Measurements from ENCODE around the gene RNF223.
"Not testable (repeated sequence)": the region's sequence is repeated elsewhere in the genome, so short reads cannot be mapped to it uniquely, and the experiment has no call there.

Gene RNF223

DNA sequence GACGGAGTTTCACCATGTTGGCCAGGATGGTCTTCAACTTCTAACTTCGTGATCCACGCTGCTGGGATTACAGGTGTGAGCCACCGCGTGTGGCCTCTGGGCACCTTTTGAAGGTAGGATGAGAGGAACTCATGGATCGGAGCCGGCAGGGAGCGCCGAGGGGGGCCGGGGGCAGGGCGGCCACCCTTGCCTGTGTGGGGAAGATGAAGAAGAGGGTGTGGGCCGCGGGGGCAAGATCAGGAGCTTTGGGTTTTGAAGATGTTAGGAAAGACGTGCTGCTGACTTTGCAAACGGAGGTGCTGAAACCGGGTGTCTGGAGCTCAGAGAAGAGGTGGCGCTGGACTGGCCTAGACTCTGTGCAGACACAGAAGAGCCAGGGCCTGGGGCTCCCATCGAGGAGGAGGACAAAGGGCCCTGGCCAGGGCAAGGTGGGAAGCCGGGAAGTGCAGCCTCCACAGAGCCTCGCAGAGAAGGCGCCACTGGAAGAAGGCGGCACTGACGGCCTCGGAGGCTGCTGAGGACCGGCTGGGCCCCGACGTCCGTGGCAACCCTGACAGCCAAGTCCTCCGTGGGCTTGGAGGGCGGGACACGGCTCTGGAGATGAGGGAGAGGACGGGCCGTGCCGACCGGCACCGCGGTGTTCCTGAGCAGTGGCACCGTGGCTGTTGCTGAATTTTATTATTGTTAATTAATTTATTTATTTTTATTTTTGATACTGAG lies 13.7 kb downstream of the RNF223 start:
- DNase-seq (ENCODE audit: low spot score), result no peak

DNA sequence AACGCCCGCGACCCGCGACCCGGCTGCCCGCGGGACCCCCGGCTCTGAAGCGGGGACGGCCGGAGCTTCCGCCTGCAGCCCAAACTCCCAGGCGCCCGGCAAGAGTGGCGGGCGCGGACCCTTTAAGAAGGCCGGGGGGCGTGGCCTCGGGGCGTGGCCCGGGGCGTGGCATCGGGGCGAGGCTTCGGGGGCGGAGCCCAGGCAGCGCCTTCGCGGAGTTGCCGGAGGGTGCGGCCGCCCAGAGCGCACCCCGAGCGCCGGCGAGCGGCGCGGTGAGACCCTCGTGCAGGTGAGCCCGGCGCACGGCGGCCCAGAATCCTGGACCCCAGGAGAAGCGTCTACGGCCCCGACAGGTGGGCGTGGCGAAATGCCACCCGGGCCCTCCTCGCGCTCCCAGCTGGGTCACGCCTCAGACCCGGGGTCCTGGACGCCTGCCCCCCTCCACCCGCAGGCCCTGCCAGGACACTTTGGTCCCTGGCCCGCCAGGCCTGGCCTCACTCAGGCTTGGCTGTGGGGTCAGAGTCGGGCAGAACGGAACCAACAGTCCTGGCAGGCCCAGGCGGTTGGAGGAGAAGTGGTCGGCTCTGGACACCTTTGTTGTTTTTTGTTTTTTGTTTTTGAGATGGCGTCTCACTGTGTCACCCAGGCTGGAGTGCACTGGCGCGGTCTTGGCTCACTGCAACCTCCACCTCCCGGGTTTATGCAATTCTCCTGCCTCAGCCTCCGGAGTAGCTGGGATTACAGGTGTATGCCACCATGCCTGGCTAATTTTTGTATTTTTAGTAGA lies 14.4 kb downstream of the RNF223 start:
- DNase-seq (ENCODE audit: low spot score), result no peak

DNA sequence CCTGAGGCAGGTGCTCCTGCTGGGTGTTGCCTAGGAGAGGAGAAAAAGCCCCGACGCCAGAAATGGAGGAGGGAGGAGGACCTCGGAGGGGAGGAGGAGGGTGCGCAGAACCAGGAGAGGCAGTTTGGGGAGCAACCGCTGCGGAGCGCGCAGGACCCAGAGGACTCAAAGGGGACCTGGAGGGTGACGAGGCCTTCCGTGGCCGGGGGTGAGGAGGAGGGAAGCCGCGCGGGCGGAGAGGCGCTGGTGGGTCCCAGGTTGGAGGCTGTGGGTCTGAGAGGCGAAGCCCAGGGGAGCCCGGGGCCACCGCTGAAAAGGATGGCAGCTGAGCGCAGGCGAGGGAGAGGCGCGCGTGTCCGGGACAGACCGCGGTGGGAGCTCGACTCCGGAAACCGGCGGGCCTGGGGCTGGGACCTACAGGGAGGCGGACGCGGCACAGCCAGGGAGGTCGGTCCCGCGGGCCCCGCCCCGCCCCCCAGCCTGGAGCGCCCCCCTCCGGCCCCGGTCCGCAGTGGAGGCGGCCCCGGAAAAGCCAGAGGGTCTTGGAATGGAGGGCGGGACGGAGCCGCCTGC lies 15.1 kb downstream of the RNF223 start:
- DNase-seq (ENCODE audit: low spot score), result no peak

DNA sequence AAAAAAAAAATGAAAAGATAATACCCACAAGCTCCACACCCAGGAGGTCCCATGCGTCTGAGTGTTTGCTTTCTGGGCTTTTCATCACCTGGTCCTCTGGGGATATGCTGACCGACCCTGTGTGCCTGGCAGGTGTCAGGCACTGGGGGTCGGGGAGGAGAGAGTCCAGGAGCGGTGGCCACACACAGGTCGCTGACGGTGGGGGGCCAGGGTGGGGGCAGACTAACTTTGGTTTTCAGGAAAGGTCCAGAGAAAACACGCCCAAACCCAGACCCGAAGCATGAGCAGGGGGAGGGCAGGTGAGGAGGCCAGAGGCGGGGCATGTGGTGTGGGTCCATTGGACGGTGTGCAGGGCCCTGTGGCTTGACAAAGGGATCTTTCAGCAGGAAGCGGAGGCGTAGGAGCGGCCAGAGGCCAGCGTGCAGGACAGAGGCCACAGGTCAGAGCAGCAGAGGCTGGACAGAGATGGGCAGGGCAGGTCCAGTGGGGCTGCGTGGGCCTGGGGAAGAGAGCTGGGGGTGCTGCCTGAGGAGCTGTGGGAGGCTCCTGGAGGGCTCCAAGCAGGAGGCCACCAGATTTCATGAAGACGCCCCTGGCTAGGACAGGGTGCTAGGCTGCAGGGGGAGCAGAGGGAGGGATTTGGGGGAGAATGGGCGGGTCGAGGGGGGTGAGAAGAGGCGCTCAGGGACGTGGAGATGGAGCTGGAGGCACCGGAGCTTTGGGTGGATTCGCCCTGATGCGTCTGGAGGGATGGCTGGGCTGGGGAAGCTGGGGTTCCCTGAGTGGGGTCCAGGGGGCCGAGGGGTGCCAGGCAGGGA lies 15.8 kb downstream of the RNF223 start:
- DNase-seq (ENCODE audit: low spot score), result no peak

DNA sequence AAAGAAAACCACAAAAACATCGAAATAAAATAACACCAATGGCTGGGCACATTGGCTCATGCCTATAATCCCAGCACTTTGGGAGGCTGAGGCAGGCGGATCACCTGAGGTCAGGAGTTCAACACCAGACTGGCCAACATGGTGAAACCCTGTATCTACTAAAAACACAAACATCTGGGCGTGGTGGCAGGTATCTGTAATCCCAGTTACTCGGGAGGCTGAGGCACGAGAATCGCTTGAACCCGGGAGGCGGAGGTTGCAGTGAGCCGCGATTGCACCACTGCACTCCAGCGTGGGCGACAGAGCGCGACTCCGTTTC lies 16.4 kb downstream of the RNF223 start:
- DNase-seq (ENCODE audit: low spot score), result not testable (repeated sequence)

DNA sequence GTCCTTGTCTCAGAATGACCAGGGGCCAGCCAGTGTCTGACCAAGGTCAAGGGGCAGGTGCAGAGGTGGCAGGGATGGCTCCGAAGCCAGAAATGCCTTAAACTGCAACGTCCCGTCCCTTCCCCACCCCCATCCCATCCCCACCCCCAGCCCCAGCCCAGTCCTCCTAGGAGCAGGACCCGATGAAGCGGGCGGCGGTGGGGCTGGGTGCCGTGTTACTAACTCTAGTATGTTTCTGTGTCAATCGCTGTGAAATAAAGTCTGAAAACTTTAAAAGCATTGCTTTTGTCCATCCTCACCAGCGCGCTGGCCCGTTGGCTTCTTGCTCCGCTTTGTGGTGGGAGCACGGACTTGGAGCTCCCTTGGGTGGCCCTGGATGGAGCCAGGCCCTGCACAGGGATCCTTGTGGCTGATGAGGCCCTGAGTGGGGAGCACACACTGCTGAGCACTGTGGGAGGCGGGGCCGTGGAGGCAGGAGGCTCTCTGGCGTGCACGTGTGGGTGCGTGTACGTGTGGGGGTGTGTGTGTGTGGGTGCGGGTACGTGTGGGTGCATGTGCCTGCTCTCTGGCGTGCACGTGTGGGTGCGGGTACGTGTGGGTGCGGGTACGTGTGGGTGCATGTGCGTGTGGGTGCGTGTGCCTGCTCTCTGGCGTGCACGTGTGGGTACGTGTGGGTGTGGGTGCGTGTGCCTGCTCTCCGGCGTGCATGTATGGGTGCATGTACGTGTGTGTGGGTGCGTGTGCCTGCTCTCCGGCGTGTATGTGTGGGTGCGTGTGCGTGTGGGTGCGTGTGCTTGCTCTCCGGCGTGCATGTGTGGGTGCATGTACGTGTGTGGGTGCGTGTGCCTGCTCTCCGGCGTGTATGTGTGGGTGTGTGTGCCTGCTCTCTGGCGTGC lies 18.0 kb downstream of the RNF223 start:
- no peak for DNase-seq (ENCODE audit: low spot score)

DNA sequence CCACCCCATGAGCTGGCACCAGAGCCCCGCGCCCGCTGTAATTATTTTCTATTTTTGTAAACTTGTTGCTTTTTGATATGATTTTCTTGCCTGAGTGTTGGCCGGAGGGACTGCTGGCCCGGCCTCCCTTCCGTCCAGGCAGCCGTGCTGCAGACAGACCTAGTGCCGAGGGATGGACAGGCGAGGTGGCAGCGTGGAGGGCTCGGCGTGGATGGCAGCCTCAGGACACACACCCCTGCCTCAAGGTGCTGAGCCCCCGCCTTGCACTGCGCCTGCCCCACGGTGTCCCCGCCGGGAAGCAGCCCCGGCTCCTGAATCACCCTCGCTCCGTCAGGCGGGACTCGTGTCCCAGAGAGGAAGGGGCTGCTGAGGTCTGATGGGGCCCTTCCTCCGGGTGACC lies 19.1 kb downstream of the RNF223 start:
- no peak for DNase-seq (ENCODE audit: low spot score)

DNA sequence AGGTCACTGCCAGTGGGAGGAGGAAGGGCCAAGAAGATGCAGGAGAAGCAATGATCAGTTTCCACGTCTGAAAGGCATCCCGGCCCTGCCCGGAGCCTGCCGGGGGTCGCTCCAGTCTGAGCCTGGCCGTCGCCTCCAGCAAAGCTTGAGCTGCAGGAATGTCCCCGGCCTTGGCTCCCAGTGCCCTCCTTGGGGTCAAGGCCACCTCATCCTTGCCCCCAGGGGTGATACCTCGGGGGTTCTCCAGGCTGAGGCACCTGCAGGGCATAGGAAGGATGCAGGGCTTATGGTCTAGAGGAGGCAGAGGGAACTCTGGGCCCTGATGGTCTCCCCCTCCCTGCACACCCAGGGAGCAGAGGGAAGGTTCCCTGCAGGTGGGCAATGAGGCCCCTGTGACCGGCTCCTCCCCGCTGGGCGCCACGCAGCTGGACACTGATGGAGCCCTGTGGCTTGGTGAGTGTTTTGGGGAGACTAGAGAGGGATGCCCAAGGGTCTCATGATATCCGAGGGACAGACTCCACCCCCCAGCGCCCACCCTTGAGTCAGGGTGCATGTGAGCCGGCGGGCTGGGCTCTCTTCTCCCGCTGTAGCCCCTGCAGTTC lies 19.9 kb downstream of the RNF223 start:
- DNase-seq (ENCODE audit: low spot score), result no peak

DNA sequence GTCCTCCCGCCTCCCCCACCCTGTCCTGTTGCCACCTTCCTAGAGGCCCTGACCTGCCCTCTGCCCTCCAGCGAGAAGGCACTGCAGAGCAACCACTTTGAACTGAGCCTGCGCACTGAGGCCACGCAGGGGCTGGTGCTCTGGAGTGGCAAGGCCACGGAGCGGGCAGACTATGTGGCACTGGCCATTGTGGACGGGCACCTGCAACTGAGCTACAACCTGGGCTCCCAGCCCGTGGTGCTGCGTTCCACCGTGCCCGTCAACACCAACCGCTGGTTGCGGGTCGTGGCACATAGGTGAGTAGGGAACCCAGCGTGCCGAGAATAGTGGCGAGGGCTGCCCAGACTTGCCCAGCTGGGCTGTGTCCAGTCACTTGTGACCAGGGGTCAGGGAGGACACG lies 20.4 kb downstream of the RNF223 start:
- no peak for DNase-seq (ENCODE audit: low spot score)

DNA sequence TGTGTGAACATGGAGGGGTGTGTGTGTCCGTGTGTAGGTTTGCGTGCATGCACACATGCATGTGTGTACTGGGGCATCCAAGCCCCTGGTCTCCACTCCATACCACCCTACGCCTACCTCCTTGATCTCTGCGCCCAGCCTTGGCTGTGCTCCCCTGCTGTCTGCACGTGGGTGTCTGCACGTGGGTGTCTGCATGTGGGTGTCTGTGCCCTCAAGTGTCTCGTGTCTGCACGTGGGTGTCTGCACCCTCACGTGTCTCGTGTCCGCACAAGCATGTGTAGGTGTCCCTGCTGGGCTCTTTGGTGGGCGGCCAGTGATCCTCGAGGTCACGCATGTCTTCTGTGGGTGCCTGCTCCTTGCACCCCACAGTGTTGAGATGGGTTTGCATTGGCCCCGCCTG lies 21.1 kb downstream of the RNF223 start:
- no peak for DNase-seq (ENCODE audit: low spot score)

DNA sequence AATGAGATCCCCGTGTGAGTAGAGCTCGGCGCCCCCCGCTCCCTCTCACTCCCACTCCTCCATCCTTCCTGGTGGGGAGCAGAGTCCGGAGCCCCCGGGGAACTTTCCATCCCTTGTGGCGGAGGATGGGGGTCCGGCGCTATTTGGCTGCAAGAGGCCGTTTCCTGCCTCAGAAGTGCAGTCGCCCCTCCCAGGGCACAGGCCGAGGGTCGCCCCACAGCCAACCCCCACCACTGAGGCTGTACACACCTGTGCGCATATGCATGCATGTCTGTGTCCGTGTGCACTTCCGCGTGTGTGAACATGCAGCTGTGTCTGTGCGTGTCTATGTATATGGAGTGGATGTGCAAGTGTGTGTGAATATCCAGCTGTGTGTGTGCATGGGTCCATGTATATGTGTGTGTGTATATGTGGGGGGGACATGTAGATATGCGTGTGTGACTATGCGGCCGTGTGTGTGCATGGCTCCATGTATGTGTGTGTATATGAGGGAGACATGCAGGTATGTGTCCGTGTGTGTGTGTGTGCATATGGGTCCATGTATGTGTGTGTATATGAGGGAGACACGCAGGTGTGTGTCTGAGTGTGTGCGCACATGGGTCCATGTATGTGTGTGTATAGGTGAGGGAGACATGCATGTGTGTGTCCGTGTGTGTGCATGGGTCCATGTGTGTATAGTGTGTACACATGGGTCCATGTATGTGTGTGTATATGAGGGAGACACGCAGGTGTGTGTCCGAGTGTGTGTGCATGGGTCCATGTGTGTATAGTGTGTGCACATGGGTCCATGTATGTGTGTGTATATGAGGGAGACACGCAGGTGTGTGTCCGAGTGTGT lies 21.9 kb downstream of the RNF223 start:
- no peak for DNase-seq (ENCODE audit: low spot score)

DNA sequence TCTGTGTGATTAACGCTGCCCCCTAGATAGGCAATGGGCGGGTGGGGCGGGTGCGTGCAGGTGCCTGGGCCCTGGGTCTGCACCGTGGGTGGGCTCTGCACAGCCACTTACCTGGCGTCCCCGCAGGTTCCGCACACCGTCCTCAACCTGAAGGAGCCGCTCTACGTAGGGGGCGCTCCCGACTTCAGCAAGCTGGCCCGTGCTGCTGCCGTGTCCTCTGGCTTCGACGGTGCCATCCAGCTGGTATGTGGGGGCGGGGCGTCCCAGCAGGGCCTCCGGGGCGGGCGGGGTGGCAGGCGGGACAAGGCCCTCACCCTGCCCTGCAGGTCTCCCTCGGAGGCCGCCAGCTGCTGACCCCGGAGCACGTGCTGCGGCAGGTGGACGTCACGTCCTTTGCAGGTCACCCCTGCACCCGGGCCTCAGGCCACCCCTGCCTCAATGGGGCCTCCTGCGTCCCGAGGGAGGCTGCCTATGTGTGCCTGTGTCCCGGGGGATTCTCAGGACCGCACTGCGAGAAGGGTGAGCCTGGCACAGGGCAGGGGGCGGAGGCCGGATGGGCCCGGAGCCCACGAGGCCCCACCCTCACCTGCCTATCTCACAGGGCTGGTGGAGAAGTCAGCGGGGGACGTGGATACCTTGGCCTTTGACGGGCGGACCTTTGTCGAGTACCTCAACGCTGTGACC lies 22.8 kb downstream of the RNF223 start:
- no peak for DNase-seq (ENCODE audit: low spot score)

DNA sequence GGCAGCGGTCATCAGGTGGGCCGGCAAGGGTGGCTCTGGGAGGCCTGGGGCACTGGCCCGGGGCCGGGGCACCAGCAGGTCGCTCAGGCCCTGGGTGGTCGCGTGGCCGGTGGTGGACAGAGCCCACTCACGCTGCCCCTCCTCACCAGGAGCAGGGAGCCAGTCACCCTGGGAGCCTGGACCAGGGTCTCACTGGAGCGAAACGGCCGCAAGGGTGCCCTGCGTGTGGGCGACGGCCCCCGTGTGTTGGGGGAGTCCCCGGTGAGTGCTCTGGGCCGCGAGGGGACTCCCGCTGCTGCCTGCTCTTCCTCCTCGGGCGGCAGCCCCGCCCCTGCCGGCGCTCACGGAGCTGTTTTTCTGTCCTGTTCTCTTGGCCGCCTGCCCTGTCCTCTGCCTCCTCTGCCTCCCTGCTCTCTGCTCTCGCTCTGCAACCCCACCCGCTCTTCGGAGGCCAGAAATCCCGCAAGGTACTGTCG lies 23.5 kb downstream of the RNF223 start:
- no peak for DNase-seq (ENCODE audit: low spot score)

DNA sequence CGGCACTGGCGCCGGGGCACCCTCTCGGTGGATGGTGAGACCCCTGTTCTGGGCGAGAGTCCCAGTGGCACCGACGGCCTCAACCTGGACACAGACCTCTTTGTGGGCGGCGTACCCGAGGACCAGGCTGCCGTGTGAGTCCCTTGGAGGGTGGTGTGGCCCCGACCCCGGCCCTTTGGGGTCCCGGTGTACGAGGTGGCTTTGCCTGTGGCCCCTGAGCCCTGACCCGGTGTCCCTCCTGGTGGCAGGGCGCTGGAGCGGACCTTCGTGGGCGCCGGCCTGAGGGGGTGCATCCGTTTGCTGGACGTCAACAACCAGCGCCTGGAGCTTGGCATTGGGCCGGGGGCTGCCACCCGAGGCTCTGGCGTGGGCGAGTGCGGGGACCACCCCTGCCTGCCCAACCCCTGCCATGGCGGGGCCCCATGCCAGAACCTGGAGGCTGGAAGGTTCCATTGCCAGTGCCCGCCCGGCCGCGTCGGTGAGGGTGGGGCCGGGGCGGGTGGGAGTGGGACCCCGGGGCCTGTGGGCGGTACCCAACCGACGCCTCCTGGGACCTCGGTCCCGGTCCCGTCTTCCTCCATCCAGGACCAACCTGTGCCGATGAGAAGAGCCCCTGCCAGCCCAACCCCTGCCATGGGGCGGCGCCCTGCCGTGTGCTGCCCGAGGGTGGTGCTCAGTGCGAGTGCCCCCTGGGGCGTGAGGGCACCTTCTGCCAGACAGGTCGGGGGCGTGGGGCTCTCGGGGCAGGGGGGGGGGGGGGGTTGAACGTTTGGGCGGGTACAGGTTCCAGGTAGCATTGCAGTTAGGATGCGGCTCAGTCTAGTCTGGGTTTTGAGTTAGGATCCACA lies 24.6 kb downstream of the RNF223 start:
- DNase-seq (ENCODE audit: low spot score), result no peak

DNA sequence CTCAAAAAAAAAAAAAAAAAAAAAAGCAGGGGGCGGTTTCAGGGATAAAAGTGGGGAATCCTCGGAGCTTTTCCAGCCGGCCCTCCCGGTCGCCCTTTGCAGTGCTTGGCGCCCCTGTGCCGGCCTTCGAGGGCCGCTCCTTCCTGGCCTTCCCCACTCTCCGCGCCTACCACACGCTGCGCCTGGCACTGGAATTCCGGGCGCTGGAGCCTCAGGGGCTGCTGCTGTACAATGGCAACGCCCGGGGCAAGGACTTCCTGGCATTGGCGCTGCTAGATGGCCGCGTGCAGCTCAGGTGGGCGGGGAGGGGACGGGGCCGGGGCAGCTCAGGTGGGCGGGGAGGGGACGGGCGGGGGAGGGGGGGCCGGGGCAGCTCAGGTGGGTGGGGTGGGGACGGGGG lies 25.3 kb downstream of the RNF223 start:
- no peak for DNase-seq (ENCODE audit: low spot score)

DNA sequence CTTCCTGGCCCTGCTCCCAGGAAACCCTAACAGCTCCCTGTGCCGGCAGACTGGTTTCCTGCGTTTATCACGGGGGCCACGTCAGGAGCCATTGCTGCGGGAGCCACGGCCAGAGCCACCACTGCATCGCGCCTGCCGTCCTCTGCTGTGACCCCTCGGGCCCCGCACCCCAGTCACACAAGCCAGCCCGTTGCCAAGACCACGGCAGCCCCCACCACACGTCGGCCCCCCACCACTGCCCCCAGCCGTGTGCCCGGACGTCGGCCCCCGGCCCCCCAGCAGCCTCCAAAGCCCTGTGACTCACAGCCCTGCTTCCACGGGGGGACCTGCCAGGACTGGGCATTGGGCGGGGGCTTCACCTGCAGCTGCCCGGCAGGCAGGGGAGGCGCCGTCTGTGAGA lies 26.1 kb downstream of the RNF223 start:
- no peak for DNase-seq (ENCODE audit: low spot score)

DNA sequence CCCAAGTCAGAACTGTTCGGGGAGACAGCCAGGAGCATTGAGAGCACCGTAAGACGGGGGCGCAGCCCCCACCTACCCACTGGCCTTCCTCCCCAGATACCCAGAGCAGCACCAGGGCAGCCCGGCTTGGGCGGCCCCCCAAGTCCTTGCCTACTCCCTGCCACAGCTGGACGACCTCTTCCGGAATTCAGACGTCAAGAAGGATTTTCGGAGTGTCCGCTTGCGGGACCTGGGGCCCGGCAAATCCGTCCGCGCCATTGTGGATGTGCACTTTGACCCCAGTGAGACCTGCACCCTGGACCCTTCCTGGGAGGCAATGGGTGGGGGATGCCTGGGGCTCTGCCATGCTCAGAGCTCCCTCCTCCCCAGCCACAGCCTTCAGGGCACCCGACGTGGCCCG lies 26.7 kb downstream of the RNF223 start:
- DNase-seq (ENCODE audit: low spot score), result no peak

DNA sequence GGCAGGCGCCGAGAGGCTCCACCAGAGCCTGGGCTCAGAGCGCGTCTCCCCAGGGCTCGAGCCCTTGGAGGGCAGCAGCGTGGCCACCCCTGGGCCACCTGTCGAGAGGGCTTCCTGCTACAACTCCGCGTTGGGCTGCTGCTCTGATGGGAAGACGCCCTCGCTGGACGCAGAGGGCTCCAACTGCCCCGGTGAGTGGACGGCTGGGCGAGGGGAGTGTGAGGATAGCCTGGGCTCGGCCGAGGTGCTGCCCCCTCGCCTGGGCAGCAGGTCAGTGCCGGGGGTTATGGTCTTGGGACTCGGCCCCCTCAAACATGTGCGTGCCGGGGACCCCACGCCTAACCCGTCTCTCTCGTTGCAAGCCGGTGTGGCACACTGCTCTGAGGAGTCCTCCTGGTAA lies 27.3 kb downstream of the RNF223 start:
- DNase-seq (ENCODE audit: low spot score), result no peak

DNA sequence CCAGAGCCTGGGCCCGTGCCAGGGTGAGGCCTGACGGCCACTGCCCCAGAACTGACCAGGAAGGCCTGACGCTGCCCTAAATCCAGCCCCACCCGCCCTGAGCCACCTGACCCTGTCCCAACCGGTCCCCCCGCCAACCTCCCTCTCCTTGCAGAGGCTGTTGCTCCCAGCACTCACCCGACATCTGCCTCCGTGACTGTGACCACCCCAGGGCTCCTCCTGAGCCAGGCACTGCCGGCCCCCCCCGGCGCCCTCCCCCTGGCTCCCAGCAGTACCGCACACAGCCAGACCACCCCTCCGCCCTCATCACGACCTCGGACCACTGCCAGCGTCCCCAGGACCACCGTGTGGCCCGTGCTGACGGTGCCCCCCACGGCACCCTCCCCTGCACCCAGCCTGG lies 27.9 kb downstream of the RNF223 start:
- DNase-seq (ENCODE audit: low spot score), result no peak

Data from left forelimb (tissue), 1 donor.